Stimulated activated CD4-positive, alpha-beta T cell treated with anti-CD3 and anti-CD28 coated beads, Interleukin-1b, Interleukin-23, amount 100 ng/mL, for 24 hours (primary cell): ENCODE results near the gene CKM.
"Not testable (repeated sequence)": the region's sequence is repeated elsewhere in the genome, so short reads cannot be mapped to it uniquely, and the experiment has no call there.

Experiments used
- DNase-seq, 4 experiments: peaks; one replicate each; pipeline ENCODE4 v3.0.0-alpha.2; 2020; ENCODE audit warnings: low read depth in 4 of 4, low spot score in 1 of 4

CKM gene

GRCh38 chr19:45321848-45322247, 827 bp downstream of the CKM start:
- no peak for DNase-seq

GRCh38 chr19:45320997-45321775, 1.5 kb downstream of the CKM start:
- no peak for DNase-seq

GRCh38 chr19:45315304-45315703, 7.4 kb downstream of the CKM start:
- DNase-seq = no peak

GRCh38 chr19:45314708-45315245, 7.9 kb downstream of the CKM start:
- no peak for DNase-seq

GRCh38 chr19:45312285-45312684, 10.4 kb downstream of the CKM start:
- DNase-seq = not testable (repeated sequence)

GRCh38 chr19:45311621-45312020, 11.1 kb downstream of the CKM start:
- DNase-seq = no peak

GRCh38 chr19:45309322-45309721, 13.4 kb downstream of the CKM start:
- not testable (repeated sequence) for DNase-seq

- no peak for DNase-seq
Observed at GRCh38 chr19:45307361-45307760, 15.3 kb downstream of the CKM start.

GRCh38 chr19:45306518-45307027, 16.1 kb downstream of the CKM start:
- no peak for DNase-seq

GRCh38 chr19:45306040-45306439, 16.6 kb downstream of the CKM start:
- DNase-seq = no peak

- no peak for DNase-seq
Observed at GRCh38 chr19:45305421-45305820, 17.3 kb downstream of the CKM start.

GRCh38 chr19:45305007-45305406, 17.7 kb downstream of the CKM start:
- DNase-seq = no peak

GRCh38 chr19:45304141-45304926, 18.3 kb downstream of the CKM start:
- no peak for DNase-seq

- no peak for DNase-seq
Observed at GRCh38 chr19:45303269-45304060, 19.2 kb downstream of the CKM start.

GRCh38 chr19:45302416-45302815, 20.3 kb downstream of the CKM start:
- no peak for DNase-seq

- DNase-seq = no peak
Observed at GRCh38 chr19:45299719-45300118, 23.0 kb downstream of the CKM start.

GRCh38 chr19:45298264-45298663, 24.4 kb downstream of the CKM start:
- DNase-seq = no peak

GRCh38 chr19:45297674-45298073, 25.0 kb downstream of the CKM start:
- DNase-seq = no peak

GRCh38 chr19:45296355-45296754, 26.3 kb downstream of the CKM start:
- no peak for DNase-seq

GRCh38 chr19:45295873-45296272, 26.8 kb downstream of the CKM start:
- DNase-seq = no peak
